ENCODE measurements around the gene SIPA1L3.
A peak's percentile ranks its signal among the peaks of the same experiment; 100 is the strongest.

Gene SIPA1L3

GRCh38 chr19:37950471-37951175, 43.6 kb downstream of the SIPA1L3 start:
- DNase-seq: no peak

- no peak for DNase-seq
Observed at GRCh38 chr19:37951816-37952210, 44.8 kb downstream of the SIPA1L3 start.

- no peak for DNase-seq
Observed at GRCh38 chr19:37953171-37953917, 46.3 kb downstream of the SIPA1L3 start.

- no peak for DNase-seq
Observed at GRCh38 chr19:37953918-37954303, 46.9 kb downstream of the SIPA1L3 start.

- no peak for DNase-seq
Observed at GRCh38 chr19:37954421-37954874, 47.4 kb downstream of the SIPA1L3 start.

- DNase-seq: peak; percentile 55
Observed at GRCh38 chr19:37955986-37956385, 49.0 kb downstream of the SIPA1L3 start.

- DNase-seq: no peak
Observed at GRCh38 chr19:37957176-37957575, 50.2 kb downstream of the SIPA1L3 start.

GRCh38 chr19:37959665-37960114, 52.7 kb downstream of the SIPA1L3 start:
- no peak for DNase-seq

GRCh38 chr19:37961198-37961597, 54.2 kb downstream of the SIPA1L3 start:
- DNase-seq: no peak

- DNase-seq: no peak
Observed at GRCh38 chr19:37963190-37963936, 56.4 kb downstream of the SIPA1L3 start.

- no peak for DNase-seq
Observed at GRCh38 chr19:37964109-37964508, 57.1 kb downstream of the SIPA1L3 start.

GRCh38 chr19:37966211-37966661, 59.2 kb downstream of the SIPA1L3 start:
- no peak for DNase-seq

GRCh38 chr19:37966662-37967231, 59.7 kb downstream of the SIPA1L3 start:
- no peak for DNase-seq

- no peak for DNase-seq
Observed at GRCh38 chr19:37969695-37970094, 62.7 kb downstream of the SIPA1L3 start.

- no peak for DNase-seq
Observed at GRCh38 chr19:37970699-37971098, 63.7 kb downstream of the SIPA1L3 start.

- no peak for DNase-seq
Observed at GRCh38 chr19:37972803-37973202, 65.8 kb downstream of the SIPA1L3 start.

- no peak for DNase-seq
Observed at GRCh38 chr19:37973666-37974065, 66.7 kb downstream of the SIPA1L3 start.

GRCh38 chr19:37975071-37975470, 68.1 kb downstream of the SIPA1L3 start:
- DNase-seq: no peak

GRCh38 chr19:37975596-37976515, 68.8 kb downstream of the SIPA1L3 start:
- no peak for DNase-seq

- no peak for DNase-seq
Observed at GRCh38 chr19:37977391-37977790, 70.4 kb downstream of the SIPA1L3 start.

GRCh38 chr19:37977992-37978391, 71.0 kb downstream of the SIPA1L3 start:
- DNase-seq: no peak

GRCh38 chr19:37979547-37980082, 72.6 kb downstream of the SIPA1L3 start:
- no peak for DNase-seq

Measured in NCI-H774 (cell line).